Neural cell (in vitro differentiated cells): Measurements from ENCODE around the gene LZTS2. TPM values are rescaled to one million over a fixed set of nuclear protein-coding genes. Genes with fewer than 3 reads are reported as not detected.
A peak's percentile ranks its signal among the peaks of the same experiment; 100 is the strongest.

Experiments
- H2AFZ ChIP-seq: fragments of 200-600, 300-800 bp; sonication (generic), shearing (Covaris generic); 2 replicates; pipeline ENCODE4 v1.6.0; 2014; ENCODE audit warnings: low read depth, mild to moderate bottlenecking, antibody characterized with exemption, low read length, moderate library complexity
- H3F3A ChIP-seq: fragments of 200-600 bp; shearing (Covaris generic); 2 replicates; pipeline ENCODE4 v1.6.1; 2016; ENCODE audit warnings: mild to moderate bottlenecking, moderate library complexity, mixed read lengths, antibody characterized with exemption, low read length; ENCODE audit not compliant: insufficient read depth, poor library complexity, severe bottlenecking
- H3K27ac ChIP-seq: fragments of 200-600, 300-800 bp; sonication (generic), shearing (Covaris generic); 2 replicates; pipeline ENCODE4 v1.5.1; 2014; ENCODE audit warnings: mild to moderate bottlenecking, low read length, moderate library complexity
- H3K27me3 ChIP-seq: fragments of 300-800, 200-600 bp; sonication (generic), shearing (Covaris generic); 2 replicates; pipeline ENCODE4 v1.6.0; 2014; ENCODE audit warnings: mild to moderate bottlenecking, low read depth, low read length, moderate library complexity; ENCODE audit not compliant: insufficient read depth
- H3K36me3 ChIP-seq: fragments of 300-800, 200-600 bp; sonication (generic), shearing (Covaris generic); 2 replicates; pipeline ENCODE4 v1.5.1; 2014; ENCODE audit warnings: mild to moderate bottlenecking, antibody characterized with exemption, low read length, moderate library complexity; ENCODE audit not compliant: insufficient read depth
- H3K4me2 ChIP-seq: fragments of 300-800, 200-600 bp; sonication (generic), shearing (Covaris generic); 2 replicates; pipeline ENCODE4 v1.6.0; 2014; ENCODE audit warnings: mild to moderate bottlenecking, low read length
- H3K4me3 ChIP-seq: fragments of 300-800, 200-600 bp; sonication (generic), shearing (Covaris generic); 2 replicates; pipeline ENCODE4 v1.5.1; 2014; ENCODE audit warnings: mild to moderate bottlenecking, low read length, moderate library complexity
- H3K79me2 ChIP-seq: fragments of 200-600 bp; shearing (Covaris generic); replicated peaks from 2 replicates; pipeline ENCODE4 v1.6.0; 2014; ENCODE audit warnings: mild to moderate bottlenecking, low read length, moderate library complexity; ENCODE audit not compliant: insufficient read depth
- H3K9ac ChIP-seq: fragments of 300-800, 200-600 bp; sonication (generic), shearing (Covaris generic); 2 replicates; pipeline ENCODE4 v1.6.1; 2016; ENCODE audit warnings: mild to moderate bottlenecking, low read length, mixed read lengths
- H3K9me2 ChIP-seq: fragments of 200-600 bp; shearing (Covaris generic); 2 replicates; pipeline ENCODE4 v1.6.1; 2016; ENCODE audit warnings: mild to moderate bottlenecking, low read length, mixed read lengths; ENCODE audit not compliant: insufficient read depth
- H3K9me3 ChIP-seq: fragments of 200-600, 300-800 bp; sonication (generic), shearing (Covaris generic); 2 replicates; pipeline ENCODE4 v1.6.1; 2016; ENCODE audit warnings: mild to moderate bottlenecking, mixed run types, low read length, moderate library complexity, mixed read lengths
- H4K20me1 ChIP-seq: fragments of 200-600 bp; shearing (Covaris generic); 2 replicates; pipeline ENCODE4 v1.6.1; 2016; ENCODE audit warnings: mild to moderate bottlenecking, mixed run types; ENCODE audit not compliant: insufficient read depth
- EP300 ChIP-seq: fragments of 450-650 bp; conservative IDR thresholded peaks from 2 replicates; pipeline ENCODE4 v1.6.1; 2014; ENCODE audit warnings: antibody characterized with exemption, mild to moderate bottlenecking, moderate library complexity; ENCODE audit not compliant: poor library complexity, severe bottlenecking
- EZH2 ChIP-seq: fragments of 200-600, 300-800 bp; shearing (Covaris generic), sonication (generic); IDR thresholded peaks from 2 replicates; pipeline ENCODE4 v1.6.1; 2014; ENCODE audit warnings: antibody characterized with exemption, low read length, borderline replicate concordance, mild to moderate bottlenecking; ENCODE audit not compliant: insufficient read depth, poor library complexity, severe bottlenecking
- MXI1 ChIP-seq: fragments of 450-650 bp; conservative IDR thresholded peaks from 2 replicates; pipeline ENCODE4 v1.6.1; 2014; ENCODE audit warnings: antibody characterized with exemption, mild to moderate bottlenecking; ENCODE audit not compliant: poor library complexity, severe bottlenecking
- POLR2AphosphoS5 ChIP-seq: IDR thresholded peaks from 2 replicates; pipeline ENCODE4 v1.6.1; 2012
- RAD21 ChIP-seq: fragments of 450-650 bp; conservative IDR thresholded peaks from 2 replicates; pipeline ENCODE4 v1.6.1; 2014; ENCODE audit warnings: antibody characterized with exemption, mild to moderate bottlenecking, moderate library complexity
- SMC3 ChIP-seq: fragments of 450-650 bp; conservative IDR thresholded peaks from 2 replicates; pipeline ENCODE4 v1.6.1; 2014; ENCODE audit warnings: antibody characterized with exemption, mild to moderate bottlenecking, moderate library complexity; ENCODE audit not compliant: poor library complexity
- TAF1 ChIP-seq: IDR thresholded peaks from 2 replicates; pipeline ENCODE4 v1.6.1; 2012; ENCODE audit warnings: low read depth
- polyA plus RNA-seq: library from polyadenylated mRNA; depleted of rRNA; stranded (reverse); fragments of >200 nt; gene quantifications from 2 replicates; pipeline ENCODE4 v1.2.3, GENCODE V29; 2014
- TF ChIP-seq, protein P1 (sequence below): IDR thresholded peaks from 2 replicates; pipeline ENCODE4 v1.6.1; 2012; ENCODE audit warnings: borderline replicate concordance
- TF ChIP-seq, protein P2 (sequence below): fragments of 450-650 bp; IDR thresholded peaks from 2 replicates; pipeline ENCODE4 v1.5.1; 2014; ENCODE audit warnings: antibody characterized with exemption, mild to moderate bottlenecking, moderate library complexity; ENCODE audit not compliant: poor library complexity, severe bottlenecking

LZTS2 gene
- polyA plus RNA-seq, 1 donor from 2014 or later = 40.1 TPM

DNA sequence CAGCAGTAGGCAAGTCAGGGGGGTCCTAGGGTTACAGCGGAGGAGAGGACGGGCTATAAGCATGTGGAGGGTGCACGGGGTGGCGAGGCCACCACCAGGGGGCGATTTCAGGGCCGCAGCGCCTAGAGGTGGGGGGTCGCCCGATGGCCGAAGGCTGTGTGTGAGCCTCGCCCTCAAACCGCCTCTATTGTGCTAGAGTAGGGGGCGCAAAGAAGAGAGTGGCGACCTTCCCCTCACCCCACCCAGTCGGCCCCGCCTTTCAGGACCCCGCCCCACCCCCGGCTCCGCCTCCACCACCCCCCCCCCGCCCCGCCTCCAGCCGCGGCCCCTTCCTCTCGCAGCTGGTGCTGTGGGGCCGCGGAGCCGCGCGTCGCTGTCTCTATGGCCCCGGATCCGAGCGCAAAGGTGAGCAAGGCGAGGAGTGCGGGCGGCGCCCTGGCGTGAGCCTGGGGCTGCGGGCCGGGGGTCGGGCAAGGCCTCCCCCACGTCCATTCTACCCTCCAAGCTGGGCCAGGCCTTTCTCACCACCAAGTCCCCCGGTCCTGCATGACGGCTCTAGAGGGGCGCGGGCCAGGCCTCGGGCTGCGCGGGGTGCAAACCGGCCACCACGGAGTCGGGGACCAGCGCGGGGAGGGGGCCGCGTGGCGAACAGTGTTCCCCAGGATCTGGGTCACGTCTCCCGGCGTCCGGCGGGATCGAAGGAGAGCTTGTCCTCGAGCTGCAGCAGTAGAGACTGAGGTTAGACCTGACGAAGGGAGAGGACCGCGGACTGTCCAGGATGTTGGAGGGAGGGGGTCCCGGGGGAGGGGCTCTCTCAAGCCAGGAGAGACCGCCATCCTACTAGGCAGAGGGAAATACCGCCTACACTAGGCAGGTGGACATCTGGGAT lies 30.2 kb upstream of the LZTS2 start, which contains the start of gene SEMA4G:
Gene SEMA4G (plus strand): TSS at position 318 of the 889 bp plus-strand sequence. CDS start 3,409 bp downstream, outside the sequence.
- Histone ChIP-seq H4K20me1 (no peaks in the 10 kb centered on the region), H2AFZ (peak within 1 kb of the TSS; percentile 56), H3K27ac (no peak within 1 kb of the TSS), H3K27me3 (no peaks in the 10 kb centered on the region), H3K4me2 (no peak within 1 kb of the TSS), H3K36me3 (no peaks in the 10 kb centered on the region), H3K9me3 (no peaks in the 10 kb centered on the region), H3K79me2 (no peaks in the 10 kb centered on the region), H3K4me3 (peak within 1 kb of the TSS; percentile 73), H3K9ac (peak within 1 kb of the TSS; percentile 69), H3K9me2 (no peaks in the 10 kb centered on the region), H3F3A (no peaks in the 10 kb centered on the region)
- TF ChIP-seq EZH2 (no peak), RAD21 (no peak), TAF1 (no peak), SMC3 (peak; percentile 41), MXI1 (peak; percentile 35), EP300 (no peak), POLR2AphosphoS5 (peak; percentile 50)
- TF ChIP-seq, protein P1, sequence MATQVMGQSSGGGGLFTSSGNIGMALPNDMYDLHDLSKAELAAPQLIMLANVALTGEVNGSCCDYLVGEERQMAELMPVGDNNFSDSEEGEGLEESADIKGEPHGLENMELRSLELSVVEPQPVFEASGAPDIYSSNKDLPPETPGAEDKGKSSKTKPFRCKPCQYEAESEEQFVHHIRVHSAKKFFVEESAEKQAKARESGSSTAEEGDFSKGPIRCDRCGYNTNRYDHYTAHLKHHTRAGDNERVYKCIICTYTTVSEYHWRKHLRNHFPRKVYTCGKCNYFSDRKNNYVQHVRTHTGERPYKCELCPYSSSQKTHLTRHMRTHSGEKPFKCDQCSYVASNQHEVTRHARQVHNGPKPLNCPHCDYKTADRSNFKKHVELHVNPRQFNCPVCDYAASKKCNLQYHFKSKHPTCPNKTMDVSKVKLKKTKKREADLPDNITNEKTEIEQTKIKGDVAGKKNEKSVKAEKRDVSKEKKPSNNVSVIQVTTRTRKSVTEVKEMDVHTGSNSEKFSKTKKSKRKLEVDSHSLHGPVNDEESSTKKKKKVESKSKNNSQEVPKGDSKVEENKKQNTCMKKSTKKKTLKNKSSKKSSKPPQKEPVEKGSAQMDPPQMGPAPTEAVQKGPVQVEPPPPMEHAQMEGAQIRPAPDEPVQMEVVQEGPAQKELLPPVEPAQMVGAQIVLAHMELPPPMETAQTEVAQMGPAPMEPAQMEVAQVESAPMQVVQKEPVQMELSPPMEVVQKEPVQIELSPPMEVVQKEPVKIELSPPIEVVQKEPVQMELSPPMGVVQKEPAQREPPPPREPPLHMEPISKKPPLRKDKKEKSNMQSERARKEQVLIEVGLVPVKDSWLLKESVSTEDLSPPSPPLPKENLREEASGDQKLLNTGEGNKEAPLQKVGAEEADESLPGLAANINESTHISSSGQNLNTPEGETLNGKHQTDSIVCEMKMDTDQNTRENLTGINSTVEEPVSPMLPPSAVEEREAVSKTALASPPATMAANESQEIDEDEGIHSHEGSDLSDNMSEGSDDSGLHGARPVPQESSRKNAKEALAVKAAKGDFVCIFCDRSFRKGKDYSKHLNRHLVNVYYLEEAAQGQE = peak; percentile 14
- TF ChIP-seq, protein P2, sequence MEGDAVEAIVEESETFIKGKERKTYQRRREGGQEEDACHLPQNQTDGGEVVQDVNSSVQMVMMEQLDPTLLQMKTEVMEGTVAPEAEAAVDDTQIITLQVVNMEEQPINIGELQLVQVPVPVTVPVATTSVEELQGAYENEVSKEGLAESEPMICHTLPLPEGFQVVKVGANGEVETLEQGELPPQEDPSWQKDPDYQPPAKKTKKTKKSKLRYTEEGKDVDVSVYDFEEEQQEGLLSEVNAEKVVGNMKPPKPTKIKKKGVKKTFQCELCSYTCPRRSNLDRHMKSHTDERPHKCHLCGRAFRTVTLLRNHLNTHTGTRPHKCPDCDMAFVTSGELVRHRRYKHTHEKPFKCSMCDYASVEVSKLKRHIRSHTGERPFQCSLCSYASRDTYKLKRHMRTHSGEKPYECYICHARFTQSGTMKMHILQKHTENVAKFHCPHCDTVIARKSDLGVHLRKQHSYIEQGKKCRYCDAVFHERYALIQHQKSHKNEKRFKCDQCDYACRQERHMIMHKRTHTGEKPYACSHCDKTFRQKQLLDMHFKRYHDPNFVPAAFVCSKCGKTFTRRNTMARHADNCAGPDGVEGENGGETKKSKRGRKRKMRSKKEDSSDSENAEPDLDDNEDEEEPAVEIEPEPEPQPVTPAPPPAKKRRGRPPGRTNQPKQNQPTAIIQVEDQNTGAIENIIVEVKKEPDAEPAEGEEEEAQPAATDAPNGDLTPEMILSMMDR = peak; percentile 61

DNA sequence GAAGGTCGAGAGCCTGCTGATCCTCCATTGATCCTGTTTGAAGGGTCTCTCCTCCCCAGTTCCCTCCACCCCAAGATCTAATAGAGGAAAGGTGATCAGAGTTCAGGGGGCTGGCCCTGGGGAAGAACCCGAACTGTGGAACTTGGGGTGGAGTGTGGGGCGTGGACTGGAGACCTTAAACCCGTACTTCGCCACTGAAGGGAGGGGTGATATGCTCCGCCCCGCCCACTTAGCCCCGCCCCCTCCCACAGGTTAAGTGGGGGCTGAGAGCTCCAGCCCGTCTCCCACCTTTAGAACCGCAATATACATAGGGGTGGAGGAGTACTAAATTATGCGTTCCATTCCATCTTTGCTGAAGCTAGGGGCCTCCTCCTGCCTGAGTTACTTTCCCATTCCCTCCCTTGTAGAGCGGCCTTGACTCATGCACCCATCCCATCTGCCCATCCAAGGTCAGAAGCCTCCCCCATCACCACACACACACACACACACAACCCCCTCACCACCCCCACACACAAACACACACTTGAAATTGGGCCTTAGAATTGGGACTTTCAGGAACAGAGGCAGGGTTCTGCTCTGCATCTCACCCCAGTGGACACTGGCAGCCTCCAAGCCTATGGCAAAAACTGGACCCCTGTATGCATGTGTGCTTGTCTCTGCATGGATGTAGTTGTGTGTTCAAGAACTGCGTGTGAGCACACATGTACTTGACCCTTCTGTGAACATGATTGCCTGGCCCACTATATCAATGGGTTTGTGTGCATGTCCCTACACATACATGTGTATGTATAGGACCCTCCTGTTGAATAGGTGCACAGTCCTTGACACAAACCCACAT lies 29.3 kb upstream of the LZTS2 start:
- no peaks in the 10 kb centered on the region for H3K27me3 ChIP-seq
- TF ChIP-seq EP300 = no peak
- TF ChIP-seq EZH2 = no peak
- TF ChIP-seq RAD21 = no peak
- TF ChIP-seq, protein P1 = no peak
- no peak for TF ChIP-seq SMC3
- TF ChIP-seq, protein P2 = no peak
- no peak for TF ChIP-seq POLR2AphosphoS5
- no peak for TF ChIP-seq MXI1
- no peak for TF ChIP-seq TAF1
- no peaks in the 10 kb centered on the region for H3K9me2 ChIP-seq
- no peaks in the 10 kb centered on the region for H3K9me3 ChIP-seq
- no peaks in the 10 kb centered on the region for H3K79me2 ChIP-seq
- no peak overlapping the region for H3K27ac ChIP-seq
- H4K20me1 ChIP-seq = no peaks in the 10 kb centered on the region
- H3K4me3 ChIP-seq = peak overlapping the region; percentile 73
- no peaks in the 10 kb centered on the region for H3F3A ChIP-seq
- no peak overlapping the region for H2AFZ ChIP-seq
- H3K9ac ChIP-seq = peak overlapping the region; percentile 69
- H3K4me2 ChIP-seq = no peak overlapping the region
- H3K36me3 ChIP-seq = no peaks in the 10 kb centered on the region
